MCF 10A (cell line): ENCODE measurements around the gene ABHD3. TPM values are rescaled to one million over a fixed set of nuclear protein-coding genes. Genes with fewer than 3 reads are reported as not detected.

Experiments used
- BruUV-seq: library from RNA; stranded (reverse); fragments of 400-500 nt; replicated peaks from 2 replicates; lab custom pipeline; 2021; lab: Mats Ljungman, UMichigan
- CTCF ChIA-PET: fragments of 300-600 bp; sonication (Branson Sonifier 250); formaldehyde crosslinking; extraction: SDS; loops from one replicate; lab custom pipeline; 2021; ENCODE audit warnings: antibody characterized with exemption, inconsistent platforms; lab: Yijun Ruan, JAX
- POLR2A ChIA-PET: fragments of 300-600, 350-650 bp; sonication (Branson Sonifier 250); formaldehyde crosslinking; extraction: SDS; loops from one replicate; lab custom pipeline; 2020; ENCODE audit warnings: antibody characterized with exemption, inconsistent platforms; lab: Yijun Ruan, JAX
- DNase-seq: peaks from one replicate; pipeline ENCODE4 v3.0.0-alpha.2; 2018; ENCODE audit not compliant: unreplicated experiment
- H3K27ac Mint-ChIP-seq: one replicate; pipeline ENCODE4 v1.8.0; 2022; ENCODE audit warnings: mild to moderate bottlenecking, low read depth, mixed read lengths; ENCODE audit not compliant: unreplicated experiment
- H3K27me3 Mint-ChIP-seq: one replicate; pipeline ENCODE4 v1.8.0; 2022; ENCODE audit warnings: mixed read lengths; ENCODE audit not compliant: insufficient read depth, unreplicated experiment
- H3K36me3 Mint-ChIP-seq: one replicate; pipeline ENCODE4 v1.8.0; 2022; ENCODE audit warnings: mild to moderate bottlenecking, moderate library complexity, mixed read lengths; ENCODE audit not compliant: insufficient read depth, unreplicated experiment
- H3K4me1 Mint-ChIP-seq: one replicate; pipeline ENCODE4 v1.8.0; 2022; ENCODE audit warnings: mixed read lengths; ENCODE audit not compliant: insufficient read depth, unreplicated experiment
- H3K4me3 Mint-ChIP-seq: one replicate; pipeline ENCODE4 v1.8.0; 2022; ENCODE audit warnings: mild to moderate bottlenecking, moderate library complexity, mixed read lengths; ENCODE audit not compliant: unreplicated experiment
- H3K9me3 Mint-ChIP-seq: one replicate; pipeline ENCODE4 v1.8.0; 2022; ENCODE audit warnings: mixed read lengths; ENCODE audit not compliant: unreplicated experiment
- CTCF ChIP-seq: fragments of 200-600 bp; IDR thresholded peaks from one replicate; pipeline ENCODE4 v1.8.0; 2022; ENCODE audit warnings: antibody characterized with exemption, mild to moderate bottlenecking; ENCODE audit not compliant: unreplicated experiment
- intact Hi-C: fragments of 100-400 bp; cut with micrococcal nuclease; formaldehyde crosslinking; loops from 2 replicates; pipeline ENCODE4 v1.14.1; 2022
- total RNA-seq: library from RNA; stranded (reverse); gene quantifications from 2 replicates; pipeline ENCODE4 v1.2.3, GENCODE V29; 2022

ABHD3 gene
- total RNA-seq, 1 experiment from 2014 or later, result 2.9 TPM

DNA sequence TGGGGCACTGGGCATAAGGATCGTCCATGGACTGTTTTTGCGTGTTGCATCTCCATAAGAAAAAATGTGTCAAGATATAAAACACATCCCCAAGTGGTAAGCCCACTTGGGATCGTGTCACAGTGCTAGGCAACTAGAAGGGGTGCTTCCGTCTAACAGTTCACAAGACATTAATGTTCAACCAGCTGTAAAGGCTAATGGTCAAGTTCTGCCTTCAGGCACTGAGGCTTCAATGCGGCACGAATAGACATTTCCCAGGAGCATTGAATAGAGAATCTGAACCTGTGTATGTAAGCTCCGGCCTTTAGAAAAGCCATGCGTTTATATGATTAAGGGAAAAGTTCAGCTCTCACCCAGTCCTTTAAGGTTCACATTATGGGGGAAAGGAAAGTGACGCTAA, 42.0 kb downstream of the ABHD3 start:
- Mint-ChIP-seq H3K27me3 (no peaks in the 10 kb centered on the region), H3K9me3 (no peaks in the 10 kb centered on the region), H3K27ac (no peak overlapping the region), H3K4me1 (no peaks in the 10 kb centered on the region), H3K36me3 (no peaks in the 10 kb centered on the region), H3K4me3 (no peak overlapping the region)
- no TSS peak for BruUV-seq
- DNase-seq, result no peak
- intact Hi-C loops, result no loop called here
- CTCF ChIA-PET, result no interaction called here
- POLR2A ChIA-PET, result interaction anchor here (0.7 to 1.1 kb wide), 2 partner anchors 42 to 111 kb away, joined by 3 read pairs; partner anchors contain the start of gene ABHD3
- TF ChIP-seq CTCF, result no peak

DNA sequence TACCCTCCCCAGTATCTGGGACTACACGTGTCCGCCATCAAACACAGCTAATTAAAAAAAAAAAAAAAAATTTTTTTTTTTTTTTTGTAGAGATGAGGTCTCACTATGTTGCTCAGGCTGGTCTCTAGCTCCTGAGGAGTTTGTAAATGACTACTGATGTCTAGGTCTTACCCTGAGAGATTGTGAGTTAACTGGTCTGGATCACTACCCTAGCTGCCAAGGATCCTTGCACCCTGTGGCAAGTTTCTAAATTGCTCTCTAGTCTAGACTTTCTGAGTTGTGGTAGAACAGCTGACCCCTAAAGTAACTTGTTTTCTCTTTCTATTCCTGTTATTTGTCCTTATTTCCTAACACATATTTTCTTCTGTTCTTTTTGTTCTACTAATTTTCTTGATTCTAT, 44.5 kb downstream of the ABHD3 start:
- DNase-seq, result no peak
- no TSS peak for BruUV-seq
- no peak overlapping the region for H3K27ac Mint-ChIP-seq
- H3K9me3 Mint-ChIP-seq, result no peaks in the 10 kb centered on the region
- no peaks in the 10 kb centered on the region for H3K36me3 Mint-ChIP-seq
- H3K27me3 Mint-ChIP-seq, result no peaks in the 10 kb centered on the region
- no peak overlapping the region for H3K4me3 Mint-ChIP-seq
- peaks cover 4% of the 10 kb centered on the region for H3K4me1 Mint-ChIP-seq
- CTCF ChIA-PET, result no interaction called here
- no peak for TF ChIP-seq CTCF
- POLR2A ChIA-PET, result no interaction called here
- intact Hi-C loops, result no loop called here

- H3K27ac Mint-ChIP-seq, result no peak overlapping the region
- no peak overlapping the region for H3K4me3 Mint-ChIP-seq
- no peak for TF ChIP-seq CTCF
- intact Hi-C loops, result no loop called here
- no TSS peak for BruUV-seq
- no peak for DNase-seq
- H3K27me3 Mint-ChIP-seq, result no peaks in the 10 kb centered on the region
- H3K9me3 Mint-ChIP-seq, result no peaks in the 10 kb centered on the region
- H3K36me3 Mint-ChIP-seq, result no peaks in the 10 kb centered on the region
- ChIA-PET CTCF (no interaction called here), POLR2A (no interaction called here)
- peaks cover 4% of the 10 kb centered on the region for H3K4me1 Mint-ChIP-seq
Measured at GRCh38 chr18:21656402-21656801, 48.2 kb downstream of the ABHD3 start.

DNA sequence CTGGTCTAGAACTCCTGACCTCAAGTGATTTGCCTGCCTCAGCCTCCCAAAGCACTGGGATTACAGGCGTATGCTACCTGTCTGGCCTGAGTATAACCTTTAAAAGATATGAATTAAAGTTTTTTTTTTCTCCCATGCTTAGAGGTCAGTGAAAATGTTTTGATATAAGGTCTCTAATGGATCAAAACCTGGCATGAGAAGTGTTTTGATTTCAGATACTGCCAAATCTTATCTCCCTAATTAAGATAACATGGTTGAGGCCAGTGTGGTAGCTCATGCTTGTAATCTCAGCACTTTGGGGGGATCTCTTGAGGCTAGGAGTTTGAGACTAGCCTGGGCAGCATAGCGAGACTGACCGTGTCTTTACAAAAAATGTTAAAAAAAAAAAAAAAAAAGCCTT, 51.2 kb downstream of the ABHD3 start:
- H3K36me3 Mint-ChIP-seq, result no peaks in the 10 kb centered on the region
- no peaks in the 10 kb centered on the region for H3K9me3 Mint-ChIP-seq
- ChIA-PET POLR2A (no interaction called here), CTCF (interaction anchor here (0.7 kb wide), 1 partner anchor 45 kb away, joined by 3 read pairs; no protein-coding TSS in a partner anchor)
- H3K27me3 Mint-ChIP-seq, result no peaks in the 10 kb centered on the region
- H3K27ac Mint-ChIP-seq, result no peak overlapping the region
- H3K4me3 Mint-ChIP-seq, result no peak overlapping the region
- DNase-seq, result no peak
- BruUV-seq, result no TSS peak
- no peak for TF ChIP-seq CTCF
- intact Hi-C loops, result no loop called here
- H3K4me1 Mint-ChIP-seq, result peaks cover 4% of the 10 kb centered on the region
